ENCODE results near the gene SLC25A4. TPM values are rescaled to one million over a fixed set of nuclear protein-coding genes. Genes with fewer than 3 reads are reported as not detected.

Gene SLC25A4
- total RNA-seq, 1 experiment from 2014 or later, result 18.6 TPM

- Histone ChIP-seq H3K27ac (ENCODE audit: low read length) (no peak overlapping the region), H3K27me3 (ENCODE audit: control insufficient read depth, insufficient read depth, low read length) (no peaks in the 10 kb centered on the region), H3K4me1 (ENCODE audit: control insufficient read depth, insufficient read depth, low read length) (no peaks in the 10 kb centered on the region), H3K9me3 (ENCODE audit: control insufficient read depth, insufficient read depth, low read depth, low read length) (no peaks in the 10 kb centered on the region), H3K36me3 (ENCODE audit: control insufficient read depth, insufficient read depth, low read length) (peaks cover 11% of the 10 kb centered on the region; the same call in 1 of the 2 replicates), H3K4me3 (ENCODE audit: low read depth in 2 of 2, low read length in 2 of 2) (no peak overlapping the region)
- TF ChIP-seq, protein P1, sequence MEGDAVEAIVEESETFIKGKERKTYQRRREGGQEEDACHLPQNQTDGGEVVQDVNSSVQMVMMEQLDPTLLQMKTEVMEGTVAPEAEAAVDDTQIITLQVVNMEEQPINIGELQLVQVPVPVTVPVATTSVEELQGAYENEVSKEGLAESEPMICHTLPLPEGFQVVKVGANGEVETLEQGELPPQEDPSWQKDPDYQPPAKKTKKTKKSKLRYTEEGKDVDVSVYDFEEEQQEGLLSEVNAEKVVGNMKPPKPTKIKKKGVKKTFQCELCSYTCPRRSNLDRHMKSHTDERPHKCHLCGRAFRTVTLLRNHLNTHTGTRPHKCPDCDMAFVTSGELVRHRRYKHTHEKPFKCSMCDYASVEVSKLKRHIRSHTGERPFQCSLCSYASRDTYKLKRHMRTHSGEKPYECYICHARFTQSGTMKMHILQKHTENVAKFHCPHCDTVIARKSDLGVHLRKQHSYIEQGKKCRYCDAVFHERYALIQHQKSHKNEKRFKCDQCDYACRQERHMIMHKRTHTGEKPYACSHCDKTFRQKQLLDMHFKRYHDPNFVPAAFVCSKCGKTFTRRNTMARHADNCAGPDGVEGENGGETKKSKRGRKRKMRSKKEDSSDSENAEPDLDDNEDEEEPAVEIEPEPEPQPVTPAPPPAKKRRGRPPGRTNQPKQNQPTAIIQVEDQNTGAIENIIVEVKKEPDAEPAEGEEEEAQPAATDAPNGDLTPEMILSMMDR (IDR thresholded peaks at IDR 0.05), result no peak
- no peak for TF ChIP-seq POLR2AphosphoS5 (IDR thresholded peaks at IDR 0.05; ENCODE audit: low read depth, low read length)
- no peak for TF ChIP-seq TCF7L2 (IDR thresholded peaks at IDR 0.05; ENCODE audit: low read depth, low read length)
- TF ChIP-seq, protein P2, sequence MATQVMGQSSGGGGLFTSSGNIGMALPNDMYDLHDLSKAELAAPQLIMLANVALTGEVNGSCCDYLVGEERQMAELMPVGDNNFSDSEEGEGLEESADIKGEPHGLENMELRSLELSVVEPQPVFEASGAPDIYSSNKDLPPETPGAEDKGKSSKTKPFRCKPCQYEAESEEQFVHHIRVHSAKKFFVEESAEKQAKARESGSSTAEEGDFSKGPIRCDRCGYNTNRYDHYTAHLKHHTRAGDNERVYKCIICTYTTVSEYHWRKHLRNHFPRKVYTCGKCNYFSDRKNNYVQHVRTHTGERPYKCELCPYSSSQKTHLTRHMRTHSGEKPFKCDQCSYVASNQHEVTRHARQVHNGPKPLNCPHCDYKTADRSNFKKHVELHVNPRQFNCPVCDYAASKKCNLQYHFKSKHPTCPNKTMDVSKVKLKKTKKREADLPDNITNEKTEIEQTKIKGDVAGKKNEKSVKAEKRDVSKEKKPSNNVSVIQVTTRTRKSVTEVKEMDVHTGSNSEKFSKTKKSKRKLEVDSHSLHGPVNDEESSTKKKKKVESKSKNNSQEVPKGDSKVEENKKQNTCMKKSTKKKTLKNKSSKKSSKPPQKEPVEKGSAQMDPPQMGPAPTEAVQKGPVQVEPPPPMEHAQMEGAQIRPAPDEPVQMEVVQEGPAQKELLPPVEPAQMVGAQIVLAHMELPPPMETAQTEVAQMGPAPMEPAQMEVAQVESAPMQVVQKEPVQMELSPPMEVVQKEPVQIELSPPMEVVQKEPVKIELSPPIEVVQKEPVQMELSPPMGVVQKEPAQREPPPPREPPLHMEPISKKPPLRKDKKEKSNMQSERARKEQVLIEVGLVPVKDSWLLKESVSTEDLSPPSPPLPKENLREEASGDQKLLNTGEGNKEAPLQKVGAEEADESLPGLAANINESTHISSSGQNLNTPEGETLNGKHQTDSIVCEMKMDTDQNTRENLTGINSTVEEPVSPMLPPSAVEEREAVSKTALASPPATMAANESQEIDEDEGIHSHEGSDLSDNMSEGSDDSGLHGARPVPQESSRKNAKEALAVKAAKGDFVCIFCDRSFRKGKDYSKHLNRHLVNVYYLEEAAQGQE (IDR thresholded peaks at IDR 0.05; ENCODE audit: insufficient read depth in 1 of 2, low read depth in 2 of 2, low read length in 1 of 2), result no peak
- TF ChIP-seq SIN3A (IDR thresholded peaks at IDR 0.05; ENCODE audit: borderline replicate concordance, insufficient read depth, low read depth, low read length), result no peak
- ATAC-seq (no peak), DNase-seq (ENCODE audit: low read depth, low spot score) (no peak)
- no TSS peak for BruUV-seq (replicated peaks)
- CTCF ChIA-PET, result no interaction called here
- in situ Hi-C loops (cut with HindIII; ENCODE audit: low pct_unique_long_range_greater_than_20kb, low sequenced_read_pairs) (no loop called here), intact Hi-C loops (cut with micrococcal nuclease; ENCODE audit: unreplicated experiment) (no loop called here)
- POLR2A ChIA-PET, result no interaction called here
Observed at GRCh38 chr4:185186769-185187168, 43.7 kb downstream of the SLC25A4 start.

DNA sequence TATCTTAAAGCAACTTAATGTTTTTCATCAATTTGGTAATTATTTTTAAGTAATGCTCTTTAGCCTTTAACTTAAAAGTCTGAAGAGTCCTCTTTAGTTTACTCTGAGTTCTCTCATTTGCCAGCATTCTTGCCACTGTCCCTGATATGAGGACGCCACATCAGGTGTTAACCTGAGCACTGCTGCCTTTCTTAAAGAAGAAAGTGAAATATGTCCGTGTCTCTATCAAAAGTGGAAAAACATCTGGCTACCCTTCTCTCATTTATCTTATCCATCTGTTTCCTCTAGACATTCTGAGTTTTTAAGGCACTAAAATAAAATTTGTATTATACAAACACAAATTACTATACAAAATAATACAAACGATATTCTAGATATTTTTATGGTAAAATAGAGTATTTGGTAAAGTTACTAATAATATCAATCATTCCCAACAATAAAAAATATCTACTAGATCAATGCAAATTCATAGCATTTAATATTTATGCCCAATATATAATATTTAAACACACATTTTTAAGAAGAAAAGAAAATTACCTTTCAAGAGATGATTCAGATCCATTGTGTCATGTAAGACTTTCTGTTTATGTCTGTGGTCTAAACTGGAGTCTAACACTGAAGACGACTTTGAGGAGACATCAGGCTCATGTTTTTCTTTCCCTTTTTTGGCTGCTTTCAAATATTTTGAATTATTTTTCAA lies 46.7 kb downstream of the SLC25A4 start:
- Histone ChIP-seq H3K27me3 (ENCODE audit: control insufficient read depth, insufficient read depth, low read length) (no peaks in the 10 kb centered on the region), H3K9me3 (ENCODE audit: control insufficient read depth, insufficient read depth, low read depth, low read length) (no peaks in the 10 kb centered on the region), H3K36me3 (ENCODE audit: control insufficient read depth, insufficient read depth, low read length) (peaks cover 11% of the 10 kb centered on the region; the same call in 1 of the 2 replicates), H3K27ac (ENCODE audit: low read length) (no peak overlapping the region), H3K4me3 (ENCODE audit: low read depth in 2 of 2, low read length in 2 of 2) (no peak overlapping the region), H3K4me1 (ENCODE audit: control insufficient read depth, insufficient read depth, low read length) (no peaks in the 10 kb centered on the region)
- intact Hi-C loops (cut with micrococcal nuclease; ENCODE audit: unreplicated experiment), result no loop called here
- ATAC-seq (no peak), DNase-seq (ENCODE audit: low read depth, low spot score) (no peak)
- BruUV-seq (replicated peaks), result no TSS peak
- in situ Hi-C loops (cut with HindIII; ENCODE audit: low pct_unique_long_range_greater_than_20kb, low sequenced_read_pairs), result no loop called here
- ChIA-PET POLR2A (no interaction called here), CTCF (no interaction called here)
- no peak for TF ChIP-seq TCF7L2 (IDR thresholded peaks at IDR 0.05; ENCODE audit: low read depth, low read length)
- TF ChIP-seq POLR2AphosphoS5 (IDR thresholded peaks at IDR 0.05; ENCODE audit: low read depth, low read length), result no peak
- no peak for TF ChIP-seq SIN3A (IDR thresholded peaks at IDR 0.05; ENCODE audit: borderline replicate concordance, insufficient read depth, low read depth, low read length)
- TF ChIP-seq, protein P2 (IDR thresholded peaks at IDR 0.05; ENCODE audit: insufficient read depth in 1 of 2, low read depth in 2 of 2, low read length in 1 of 2), result no peak
- TF ChIP-seq, protein P1 (IDR thresholded peaks at IDR 0.05), result no peak
